ENCODE data around the gene GALNT15.

Gene GALNT15

GRCh38 chr3:16227566-16227965, 53.1 kb downstream of the GALNT15 start:
- DNase-seq (ENCODE audit: low spot score), result no peak

- DNase-seq (ENCODE audit: low spot score), result no peak
Measured at GRCh38 chr3:16229681-16230080, 55.2 kb downstream of the GALNT15 start.

- no peak for DNase-seq (ENCODE audit: low spot score)
Measured at GRCh38 chr3:16231983-16232382, 57.5 kb downstream of the GALNT15 start.

- DNase-seq (ENCODE audit: low spot score), result no peak
Measured at GRCh38 chr3:16233806-16234205, 59.3 kb downstream of the GALNT15 start.

GRCh38 chr3:16234281-16234680, 59.8 kb downstream of the GALNT15 start:
- no peak for DNase-seq (ENCODE audit: low spot score)

GRCh38 chr3:16236030-16236639, 61.7 kb downstream of the GALNT15 start:
- DNase-seq (ENCODE audit: low spot score), result no peak

GRCh38 chr3:16236856-16237393, 62.4 kb downstream of the GALNT15 start:
- DNase-seq (ENCODE audit: low spot score), result no peak

GRCh38 chr3:16239086-16239770, 64.7 kb downstream of the GALNT15 start:
- no peak for DNase-seq (ENCODE audit: low spot score)

GRCh38 chr3:16239780-16240179, 65.3 kb downstream of the GALNT15 start:
- DNase-seq (ENCODE audit: low spot score), result no peak

GRCh38 chr3:16240229-16241023, 65.9 kb downstream of the GALNT15 start:
- DNase-seq (ENCODE audit: low spot score), result peak; percentile 40

GRCh38 chr3:16241225-16241624, 66.7 kb downstream of the GALNT15 start:
- DNase-seq (ENCODE audit: low spot score), result no peak

- DNase-seq (ENCODE audit: low spot score), result no peak
Measured at GRCh38 chr3:16242177-16242576, 67.7 kb downstream of the GALNT15 start.

GRCh38 chr3:16243706-16244490, 69.4 kb downstream of the GALNT15 start:
- peak; percentile 57 for DNase-seq (ENCODE audit: low spot score)

- DNase-seq (ENCODE audit: low spot score), result no peak
Measured at GRCh38 chr3:16245609-16246008, 71.1 kb downstream of the GALNT15 start.

GRCh38 chr3:16247282-16248061, 73.0 kb downstream of the GALNT15 start:
- DNase-seq (ENCODE audit: low spot score), result peak; percentile 81

- no peak for DNase-seq (ENCODE audit: low spot score)
Measured at GRCh38 chr3:16248556-16248955, 74.1 kb downstream of the GALNT15 start.

- DNase-seq (ENCODE audit: low spot score), result peak; percentile 35
Measured at GRCh38 chr3:16249336-16249735, 74.9 kb downstream of the GALNT15 start.

- DNase-seq (ENCODE audit: low spot score), result no peak
Measured at GRCh38 chr3:16249886-16250285, 75.4 kb downstream of the GALNT15 start.

- no peak for DNase-seq (ENCODE audit: low spot score)
Measured at GRCh38 chr3:16251316-16252085, 77.0 kb downstream of the GALNT15 start.

- DNase-seq (ENCODE audit: low spot score), result no peak
Measured at GRCh38 chr3:16252243-16252978, 77.9 kb downstream of the GALNT15 start.
